Hematopoietic multipotent progenitor cell treated with erythropoietin and hydrocortisone succinate and interleukin-3 and kit ligand, for 8 days (in vitro differentiated cells): ENCODE results near the gene RPA1.

Experiments used
- DNase-seq: peaks from one replicate; pipeline ENCODE4 v3.0.0-alpha.2; 2015

Gene RPA1

GRCh38 chr17:1942666-1943435, 113.0 kb downstream of the RPA1 start:
- no peak for DNase-seq

DNA sequence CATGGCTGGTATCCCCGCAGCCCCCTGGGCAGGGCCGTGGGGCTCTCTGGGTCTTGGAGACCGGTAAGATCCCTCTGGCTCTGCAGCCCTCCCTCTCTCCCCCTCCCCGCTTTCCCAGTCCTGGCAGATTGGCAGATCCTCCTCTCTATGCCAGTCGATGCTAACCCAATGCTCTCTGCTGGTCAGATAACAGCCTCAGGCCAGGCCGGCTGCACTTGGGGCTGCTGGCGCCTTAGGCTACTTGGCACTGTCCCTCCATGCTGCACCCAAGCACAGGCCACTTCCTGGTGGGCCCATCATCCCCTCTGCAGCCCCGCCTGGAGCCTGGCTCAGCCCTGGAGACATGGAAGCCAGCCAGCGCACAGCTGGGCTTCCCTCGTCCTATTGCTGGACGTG, 113.6 kb downstream of the RPA1 start:
- DNase-seq: no peak

GRCh38 chr17:1945621-1946020, 115.8 kb downstream of the RPA1 start:
- no peak for DNase-seq

- DNase-seq: no peak
These were observed 116.5 kb downstream of the RPA1 start for GRCh38 chr17:1946021-1946932.

- DNase-seq: no peak
These were observed 117.5 kb downstream of the RPA1 start for GRCh38 chr17:1947229-1947742.

GRCh38 chr17:1947743-1948516, 118.1 kb downstream of the RPA1 start:
- DNase-seq: no peak

GRCh38 chr17:1948517-1948825, 118.7 kb downstream of the RPA1 start:
- no peak for DNase-seq
